Putamen (tissue), 1 donor: ENCODE results near the gene DNAJC24.
"Not testable (repeated sequence)": the region's sequence is repeated elsewhere in the genome, so short reads cannot be mapped to it uniquely, and the experiment has no call there.

ENCODE experiments used
- DNase-seq: peaks from one replicate; pipeline ENCODE4 v3.0.0-alpha.2; 2016; ENCODE audit warnings: low spot score

Gene DNAJC24

GRCh38 chr11:31369348-31370329 lies at the start of gene DNAJC24, which contains the start of gene DCDC1:
TSS of gene DNAJC24 (plus strand) at chr11:31369860. CDS start at chr11:31370749, 889 bp downstream.
TSS of gene DCDC1 (minus strand) at chr11:31369739. CDS start at chr11:31328280, 41,459 bp downstream.
- DNase-seq, result peak; percentile 91

DNA sequence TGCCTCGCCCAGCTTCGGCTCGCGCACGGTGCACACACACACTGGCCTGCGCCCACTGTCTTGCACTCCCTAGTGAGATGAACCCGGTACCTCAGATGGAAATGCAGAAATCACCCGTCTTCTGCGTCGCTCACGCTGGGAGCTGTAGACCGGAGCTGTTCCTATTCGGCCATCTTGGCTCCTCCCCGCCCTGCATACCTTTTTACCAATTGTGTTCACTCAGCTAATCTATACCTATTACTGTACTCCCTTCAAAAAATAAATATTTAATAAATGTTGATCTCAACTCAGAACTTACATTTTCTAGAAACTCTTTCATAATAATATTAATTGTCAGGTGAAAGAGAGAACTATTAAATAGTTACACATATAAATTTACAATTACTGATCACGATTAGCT lies 48.2 kb upstream of the DNAJC24 start:
- DNase-seq, result not testable (repeated sequence)

DNA sequence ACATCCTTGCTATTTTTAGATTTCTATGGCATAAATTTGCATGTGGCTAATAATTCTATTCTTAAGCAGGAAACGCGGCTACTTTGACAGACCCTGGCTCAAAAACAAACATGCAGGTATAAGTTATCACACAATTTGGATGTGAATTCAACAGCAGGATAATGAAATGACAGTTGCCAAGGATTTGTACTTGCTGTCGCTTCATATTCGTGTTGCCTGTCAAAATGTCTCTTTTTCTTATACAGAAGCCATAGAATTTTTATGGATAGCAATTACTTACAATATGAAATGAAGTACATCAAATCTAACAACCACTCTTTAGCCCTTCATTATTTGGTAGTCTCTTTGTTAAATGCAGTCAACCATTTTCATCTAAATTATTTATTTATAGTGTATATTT lies 46.5 kb upstream of the DNAJC24 start:
- DNase-seq, result no peak

- DNase-seq, result no peak
Measured at GRCh38 chr11:31325160-31325559, 44.5 kb upstream of the DNAJC24 start.

- DNase-seq, result no peak
Measured at GRCh38 chr11:31326470-31327148, 43.1 kb upstream of the DNAJC24 start.

DNA sequence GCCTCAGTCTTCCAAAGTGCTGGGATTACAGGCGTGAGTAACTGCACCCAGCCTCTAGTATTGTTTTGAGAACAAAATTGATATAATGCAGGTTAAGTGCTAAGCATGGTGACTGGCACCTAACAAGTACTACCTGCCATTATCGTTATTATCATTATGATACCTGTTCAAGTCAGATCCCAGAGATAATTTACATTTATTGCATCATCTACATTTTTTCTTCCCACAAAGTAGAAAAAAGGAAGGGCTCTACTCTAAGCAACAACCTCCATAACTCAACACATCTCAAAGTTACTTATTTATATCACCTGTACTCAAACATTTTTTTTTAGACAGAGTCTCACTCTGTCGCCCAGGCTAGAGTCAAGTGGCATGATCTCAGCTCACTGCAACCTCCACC lies 42.2 kb upstream of the DNAJC24 start:
- no peak for DNase-seq

- no peak for DNase-seq
Measured at GRCh38 chr11:31328697-31329096, 41.0 kb upstream of the DNAJC24 start.

DNA sequence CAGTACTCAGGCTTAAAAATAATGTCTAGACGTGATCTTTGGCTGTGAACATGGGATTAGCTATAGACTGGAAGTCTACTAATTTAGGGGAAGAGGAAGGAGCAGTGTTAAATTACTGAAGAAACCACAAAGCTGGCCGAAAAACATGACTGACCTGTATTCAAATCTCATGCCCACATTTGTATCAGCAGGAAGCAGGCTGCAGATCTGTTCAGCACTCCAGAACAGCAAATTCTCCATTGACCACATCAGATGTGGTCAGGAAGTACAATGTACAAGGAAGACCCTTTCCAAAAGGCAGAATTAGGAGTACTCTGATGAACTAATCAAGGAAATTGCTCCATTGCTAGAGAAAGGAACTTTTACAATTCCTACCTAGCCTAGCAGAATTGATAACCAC lies 31.9 kb upstream of the DNAJC24 start:
- DNase-seq, result no peak

- DNase-seq, result no peak
Measured at GRCh38 chr11:31340903-31341572, 28.6 kb upstream of the DNAJC24 start.

DNA sequence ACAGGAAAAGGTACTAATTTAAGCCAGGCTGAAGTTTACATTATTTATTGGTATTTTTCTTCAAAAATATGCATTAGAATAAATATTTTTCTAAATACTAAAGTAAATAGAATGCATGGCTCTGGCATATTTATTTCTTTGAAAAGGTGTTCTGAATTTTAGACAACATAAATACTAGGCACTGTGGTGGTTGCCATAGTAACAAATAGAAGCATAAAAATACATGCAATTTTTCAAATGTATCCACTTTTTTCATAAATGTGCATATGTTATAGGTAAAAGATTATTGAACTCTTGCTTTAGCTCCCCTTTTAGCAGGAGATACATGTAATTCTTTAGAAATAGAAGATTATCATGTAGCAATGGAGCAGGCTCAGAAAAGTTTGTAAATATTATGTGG lies 18.5 kb upstream of the DNAJC24 start:
- DNase-seq, result no peak

DNA sequence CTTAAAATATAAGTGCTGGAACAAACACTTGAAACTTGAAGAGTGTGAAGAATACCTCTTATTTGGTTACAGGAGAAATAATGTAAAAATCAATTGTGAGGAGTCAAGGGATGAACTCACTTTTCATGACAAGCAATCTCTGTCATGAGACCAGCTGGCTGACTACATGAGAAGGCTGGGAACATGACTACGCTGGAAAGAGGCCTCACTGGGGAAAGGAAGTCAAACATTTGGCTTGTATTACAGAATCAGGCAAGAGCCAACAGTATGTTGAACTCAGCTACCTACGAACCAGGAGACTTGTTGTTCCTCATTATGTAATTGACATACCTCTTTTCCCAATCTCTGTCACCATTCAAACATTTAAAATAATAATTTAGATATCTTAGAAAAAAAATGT lies 14.5 kb upstream of the DNAJC24 start:
- DNase-seq, result no peak

- no peak for DNase-seq
Measured at GRCh38 chr11:31355817-31356216, 13.8 kb upstream of the DNAJC24 start.

GRCh38 chr11:31361743-31362142 lies 7.9 kb upstream of the DNAJC24 start:
- DNase-seq, result no peak

GRCh38 chr11:31366795-31367194 lies 2.9 kb upstream of the DNAJC24 start:
- no peak for DNase-seq

- no peak for DNase-seq
Measured at GRCh38 chr11:31375879-31376278, 6.2 kb downstream of the DNAJC24 start.

GRCh38 chr11:31383116-31383515 lies 13.5 kb downstream of the DNAJC24 start:
- DNase-seq, result no peak

- DNase-seq, result no peak
Measured at GRCh38 chr11:31387379-31387778, 17.7 kb downstream of the DNAJC24 start.

DNA sequence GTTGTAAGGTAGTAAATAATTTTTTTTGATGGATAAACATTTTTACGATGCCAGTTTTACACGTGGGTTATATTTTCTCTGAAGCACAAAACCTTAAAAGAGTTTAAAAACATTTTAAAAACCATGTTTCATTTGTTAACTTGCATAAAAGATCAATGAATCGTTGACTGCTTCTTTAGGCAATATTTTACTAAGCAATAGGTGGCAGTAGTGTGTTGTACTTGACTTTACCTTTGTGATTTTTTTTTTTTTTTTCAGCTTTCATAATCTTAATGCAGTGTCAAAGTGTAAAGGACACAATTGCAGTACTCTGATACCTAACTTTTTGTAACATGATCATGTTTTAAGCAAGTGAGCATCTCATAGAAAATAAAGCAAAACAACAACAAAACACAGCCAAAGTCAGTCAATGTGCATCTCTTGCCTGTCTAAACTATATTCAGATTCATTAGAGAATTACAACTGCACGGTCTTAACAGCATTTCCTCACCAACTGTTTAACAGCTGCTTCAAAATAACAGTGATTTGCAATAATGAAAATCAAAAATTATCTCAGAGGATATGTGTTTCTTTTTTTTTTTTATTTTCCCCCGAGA lies 27.7 kb downstream of the DNAJC24 start:
- no peak for DNase-seq

DNA sequence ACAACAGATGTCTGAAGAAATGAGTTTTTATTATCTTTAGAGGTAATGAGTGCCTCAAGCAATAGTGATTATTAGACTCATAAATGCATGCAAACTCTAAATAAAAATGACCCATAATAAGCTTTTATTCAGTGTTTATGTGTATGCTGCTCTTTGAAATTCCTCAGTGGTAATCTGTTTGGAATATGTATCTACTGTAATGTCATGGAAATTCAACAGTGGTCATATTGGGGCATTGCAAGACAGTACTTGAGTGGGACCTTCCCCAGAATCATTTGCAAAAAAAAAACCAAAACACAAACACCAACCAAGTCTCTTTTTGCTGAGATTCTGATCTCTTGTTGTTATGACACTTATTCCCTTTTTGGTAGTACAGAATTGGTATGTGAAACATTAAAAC lies 35.0 kb downstream of the DNAJC24 start:
- DNase-seq, result no peak

DNA sequence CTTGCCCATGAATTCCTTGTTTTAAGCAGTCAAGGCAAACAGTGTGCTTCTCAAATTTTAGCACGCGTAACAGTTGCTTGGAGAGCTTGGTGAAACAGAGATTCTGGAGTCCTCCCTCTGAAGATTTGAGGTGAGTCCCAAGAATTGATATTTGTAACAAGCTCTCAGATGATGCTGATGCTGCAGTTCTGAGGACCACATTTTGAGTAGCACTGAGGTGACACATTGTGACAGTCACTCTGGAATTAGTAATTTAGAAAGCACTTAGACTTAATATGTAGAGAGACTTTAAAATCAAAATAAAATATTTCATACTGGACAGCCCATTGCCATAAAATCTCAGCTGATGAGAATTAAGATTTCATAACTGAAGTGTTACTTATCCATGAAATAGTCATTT lies 38.5 kb downstream of the DNAJC24 start:
- DNase-seq, result no peak

- no peak for DNase-seq
Measured at GRCh38 chr11:31412946-31413345, 43.3 kb downstream of the DNAJC24 start.

GRCh38 chr11:31414338-31414737 lies 44.7 kb downstream of the DNAJC24 start:
- DNase-seq, result no peak
